ENCODE measurements around the gene GOLGA6L2.
"Not testable (repeated sequence)": the region's sequence is repeated elsewhere in the genome, so short reads cannot be mapped to it uniquely, and the experiment has no call there.

Gene GOLGA6L2

DNA sequence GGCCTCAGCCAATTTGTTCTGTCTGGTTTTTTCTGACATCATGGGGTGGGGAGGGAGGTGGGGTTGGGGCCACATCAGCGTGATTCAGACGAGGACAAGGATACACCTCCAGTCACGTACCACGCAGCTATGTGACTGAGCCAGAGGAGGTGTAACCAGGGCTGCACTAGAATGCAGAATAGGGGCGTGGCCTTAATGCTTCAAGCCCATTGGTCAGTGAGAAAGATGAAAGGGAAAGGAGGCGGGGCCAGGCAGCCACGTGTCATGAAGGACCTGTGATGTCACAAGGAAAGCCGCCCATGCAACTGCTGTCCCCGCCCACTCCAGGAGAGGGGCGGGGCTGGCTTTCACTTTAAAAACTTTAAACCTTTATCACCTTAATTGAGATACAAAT lies at the start of gene GOLGA6L2:
Gene GOLGA6L2, minus strand, starts transcription at position 137 of the 394 bp plus-strand sequence. Its CDS starts 62 bp downstream, at position 75.
- DNase-seq = no peak

GRCh38 chr15:23484870-23485269 lies 37.8 kb upstream of the GOLGA6L2 start:
- DNase-seq = no peak

DNA sequence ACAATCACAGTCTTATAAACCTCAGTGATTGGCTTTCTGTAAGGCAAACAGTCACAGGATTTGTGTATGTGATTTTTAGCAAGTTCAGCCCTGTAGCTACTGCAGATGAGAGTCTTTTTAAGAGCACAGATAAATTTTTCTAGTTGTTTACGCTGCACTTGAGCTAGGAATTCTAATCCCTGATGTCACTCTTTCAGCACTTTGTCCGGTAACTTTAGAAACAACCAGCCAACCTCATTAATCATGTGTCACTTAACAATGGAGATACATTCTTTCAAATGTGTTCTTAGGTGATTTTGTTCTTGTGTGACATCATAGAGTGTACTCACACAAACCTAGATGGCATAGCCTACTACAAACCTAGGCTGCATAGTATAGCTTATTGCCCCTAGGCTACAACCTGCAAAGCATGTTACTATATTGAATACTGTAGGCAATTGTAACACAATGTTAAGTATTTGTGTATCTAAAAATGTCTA lies 36.8 kb upstream of the GOLGA6L2 start:
- no peak for DNase-seq

GRCh38 chr15:23482764-23483489 lies 35.9 kb upstream of the GOLGA6L2 start:
- DNase-seq = no peak

DNA sequence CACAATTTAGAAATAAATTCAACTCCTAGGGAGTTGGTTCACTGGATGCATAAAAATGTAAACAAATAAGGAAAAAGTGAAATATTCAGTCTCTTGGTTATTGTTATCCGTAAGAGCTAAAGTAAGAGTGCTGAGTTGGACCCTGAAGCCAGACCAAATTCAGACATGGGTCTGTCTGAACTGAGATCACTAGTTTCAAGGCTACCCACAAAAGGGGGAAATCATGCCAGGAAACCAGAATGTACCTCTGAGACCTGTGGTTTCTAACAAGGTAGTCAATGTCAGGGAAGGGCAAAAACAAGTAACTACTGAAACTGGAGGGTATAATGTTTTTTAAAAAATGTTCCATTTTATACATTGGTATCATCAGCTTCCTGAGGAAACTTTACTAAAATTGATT lies 35.2 kb upstream of the GOLGA6L2 start:
- no peak for DNase-seq

GRCh38 chr15:23477920-23478319 lies 30.9 kb upstream of the GOLGA6L2 start:
- no peak for DNase-seq

- DNase-seq = no peak
These were observed 25.6 kb upstream of the GOLGA6L2 start for GRCh38 chr15:23472678-23473077.

DNA sequence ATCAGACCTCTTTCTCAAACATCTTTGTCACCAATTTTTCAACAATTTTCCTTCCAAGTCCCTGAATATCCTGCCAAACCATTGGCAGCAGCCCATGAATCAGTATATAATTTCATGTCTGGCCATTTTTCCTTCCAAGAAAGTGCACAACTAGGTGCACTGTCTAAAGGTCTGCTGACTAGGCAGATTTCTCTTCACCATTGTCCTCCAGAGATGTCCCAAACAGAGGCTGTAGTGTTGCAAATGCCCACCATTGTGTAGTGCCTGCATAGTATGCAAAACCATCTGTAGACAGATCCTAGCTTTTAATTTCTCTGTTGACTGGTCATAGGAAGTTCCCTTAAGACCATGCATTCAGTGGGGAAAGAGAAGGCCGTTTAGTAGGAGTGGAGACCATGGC lies 25.0 kb upstream of the GOLGA6L2 start:
- DNase-seq = no peak

GRCh38 chr15:23467110-23467600 lies 20.1 kb upstream of the GOLGA6L2 start:
- DNase-seq = peak; percentile 14

- DNase-seq = no peak
These were observed 10.8 kb upstream of the GOLGA6L2 start for GRCh38 chr15:23457890-23458289.

DNA sequence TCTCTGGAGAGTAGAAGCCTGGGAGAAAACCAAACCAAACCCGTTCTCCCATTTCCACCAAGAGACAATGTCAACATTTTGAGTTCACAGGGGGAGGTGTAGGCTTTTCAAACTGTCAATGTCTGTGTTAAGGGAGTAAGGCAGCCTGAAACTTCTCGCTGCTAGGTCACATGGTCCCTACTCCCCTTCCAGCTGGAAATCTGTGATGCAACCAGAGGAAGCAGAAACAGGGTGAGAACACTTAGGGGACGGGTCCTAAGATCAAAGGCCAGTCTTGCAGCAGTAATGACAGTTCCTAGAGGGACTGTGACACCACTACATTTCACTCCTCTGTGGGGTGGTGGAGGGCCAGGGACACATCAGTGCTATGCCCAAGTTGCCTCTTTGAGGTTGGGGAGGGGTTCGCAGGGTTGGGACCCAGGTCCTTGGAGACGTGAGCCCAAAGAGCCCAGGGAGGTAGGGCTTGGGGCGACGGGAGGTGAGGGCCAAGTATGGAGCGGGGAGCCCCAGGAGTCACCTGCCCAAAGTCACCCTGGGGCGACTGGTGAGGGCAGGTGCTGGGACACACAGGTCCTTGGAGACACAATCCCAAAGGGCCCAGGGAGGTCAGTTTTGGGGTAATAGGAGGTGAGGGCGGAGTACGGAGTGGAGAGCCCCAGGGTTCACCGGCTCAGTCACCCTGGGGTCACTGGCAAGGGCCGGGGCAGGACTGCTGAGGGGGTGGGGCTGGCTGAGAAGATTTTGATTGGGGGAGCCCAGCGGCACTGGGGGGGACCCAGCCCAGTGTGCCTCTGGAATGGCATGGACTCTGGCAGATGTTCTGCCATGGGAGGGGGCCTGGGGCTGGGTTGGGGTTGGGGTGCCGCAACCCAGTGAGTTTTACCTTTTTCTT lies 582 bp downstream of the GOLGA6L2 start:
- no peak for DNase-seq

GRCh38 chr15:23444269-23444668 lies 2.8 kb downstream of the GOLGA6L2 start:
- DNase-seq = no peak

- no peak for DNase-seq
These were observed 5.8 kb downstream of the GOLGA6L2 start for GRCh38 chr15:23441204-23441603.

DNA sequence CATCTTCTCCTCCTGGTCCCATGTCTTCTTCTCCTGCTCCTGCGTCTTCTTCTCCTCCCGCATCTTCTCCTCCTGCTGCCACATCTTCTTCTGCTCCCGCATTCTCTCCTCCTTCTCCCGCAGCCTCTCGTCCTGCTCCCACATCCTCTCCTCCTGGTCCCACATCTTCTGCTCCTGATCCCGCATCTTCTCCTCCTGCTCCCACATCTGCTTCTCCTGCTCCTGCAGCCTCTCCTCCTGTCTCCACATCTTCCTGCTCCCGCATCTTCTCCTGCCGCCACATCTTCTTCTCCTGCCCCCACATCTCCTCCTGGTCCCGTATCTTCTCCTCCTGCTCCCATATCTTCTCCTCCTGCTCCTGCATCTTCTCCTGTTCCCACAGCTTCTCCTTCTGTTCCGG lies 6.4 kb downstream of the GOLGA6L2 start:
- DNase-seq = no peak

GRCh38 chr15:23439513-23439912 lies 7.5 kb downstream of the GOLGA6L2 start:
- no peak for DNase-seq

DNA sequence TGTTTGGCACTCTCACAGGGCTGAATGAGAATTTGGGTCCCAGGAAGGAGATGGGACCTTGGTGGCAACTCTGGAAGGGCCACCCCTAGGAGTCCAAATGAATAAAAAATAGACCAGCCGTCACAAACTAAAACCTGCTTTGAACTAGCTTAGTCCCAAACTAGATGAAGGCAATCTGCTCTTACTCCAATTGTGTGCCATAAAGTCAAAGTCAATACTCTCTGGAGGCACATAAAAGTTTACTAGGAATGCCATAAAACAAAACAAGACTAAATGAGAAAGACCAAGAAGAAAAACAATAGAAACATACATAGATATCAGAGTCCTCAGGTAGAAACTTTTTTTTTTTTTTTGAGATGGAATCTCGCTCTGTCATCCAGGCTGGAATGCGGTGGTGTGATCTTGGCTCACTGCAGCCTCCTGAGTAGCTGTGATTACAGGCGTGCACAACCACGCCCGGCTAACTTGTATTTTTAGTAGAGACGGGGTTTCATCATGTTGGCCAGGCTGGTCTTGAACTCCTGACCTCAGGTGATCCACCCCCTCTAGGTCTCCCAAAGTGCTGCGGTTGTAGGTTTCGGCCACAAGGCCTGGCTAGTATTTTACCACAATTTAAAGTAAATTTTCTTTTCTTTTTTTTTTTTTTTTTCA lies 8.1 kb downstream of the GOLGA6L2 start:
- DNase-seq = no peak

GRCh38 chr15:23437673-23438072 lies 9.4 kb downstream of the GOLGA6L2 start:
- no peak for DNase-seq

DNA sequence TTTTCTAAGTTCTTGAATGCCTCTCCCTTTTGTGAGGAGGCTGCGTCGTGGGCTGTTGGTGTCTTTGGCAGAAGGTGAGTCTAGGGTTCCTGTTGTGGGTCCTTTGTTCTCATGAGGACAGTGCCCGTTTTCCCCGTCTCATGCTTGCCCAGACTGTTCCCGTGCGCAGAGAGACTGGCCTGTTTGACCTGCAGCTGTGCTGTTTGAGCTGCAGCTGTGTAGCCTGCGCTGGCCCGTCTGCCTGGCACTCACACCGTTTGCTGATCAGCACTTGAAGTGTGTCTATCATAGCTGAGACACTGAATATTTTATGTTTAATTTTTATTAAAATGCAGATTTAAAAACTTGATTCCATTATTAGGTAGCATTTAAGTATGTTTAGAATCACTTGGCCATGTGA lies 9.9 kb downstream of the GOLGA6L2 start:
- no peak for DNase-seq

- DNase-seq = no peak
These were observed 10.6 kb downstream of the GOLGA6L2 start for GRCh38 chr15:23436421-23436820.

DNA sequence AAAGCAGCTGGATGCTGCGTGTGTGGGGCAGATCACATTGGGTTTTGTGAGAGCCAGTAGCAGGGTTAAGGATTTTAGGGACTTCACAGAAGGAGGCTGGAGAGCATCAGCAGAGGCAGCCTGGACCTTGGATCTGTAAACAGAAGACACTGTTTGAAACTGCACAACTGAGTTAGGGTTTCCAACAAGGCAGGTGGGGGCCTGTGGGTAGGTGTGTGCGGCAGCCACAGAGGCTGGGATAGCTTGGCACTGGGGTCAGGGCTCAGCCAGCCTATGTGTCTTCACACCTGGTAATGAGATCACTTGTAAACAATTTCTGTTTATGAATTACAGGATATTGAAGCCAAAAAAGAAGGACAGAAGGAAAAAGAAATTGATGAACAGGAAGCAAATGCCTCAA lies 12.3 kb downstream of the GOLGA6L2 start:
- not testable (repeated sequence) for DNase-seq

- DNase-seq = not testable (repeated sequence)
These were observed 21.7 kb downstream of the GOLGA6L2 start for GRCh38 chr15:23425327-23425726.

DNA sequence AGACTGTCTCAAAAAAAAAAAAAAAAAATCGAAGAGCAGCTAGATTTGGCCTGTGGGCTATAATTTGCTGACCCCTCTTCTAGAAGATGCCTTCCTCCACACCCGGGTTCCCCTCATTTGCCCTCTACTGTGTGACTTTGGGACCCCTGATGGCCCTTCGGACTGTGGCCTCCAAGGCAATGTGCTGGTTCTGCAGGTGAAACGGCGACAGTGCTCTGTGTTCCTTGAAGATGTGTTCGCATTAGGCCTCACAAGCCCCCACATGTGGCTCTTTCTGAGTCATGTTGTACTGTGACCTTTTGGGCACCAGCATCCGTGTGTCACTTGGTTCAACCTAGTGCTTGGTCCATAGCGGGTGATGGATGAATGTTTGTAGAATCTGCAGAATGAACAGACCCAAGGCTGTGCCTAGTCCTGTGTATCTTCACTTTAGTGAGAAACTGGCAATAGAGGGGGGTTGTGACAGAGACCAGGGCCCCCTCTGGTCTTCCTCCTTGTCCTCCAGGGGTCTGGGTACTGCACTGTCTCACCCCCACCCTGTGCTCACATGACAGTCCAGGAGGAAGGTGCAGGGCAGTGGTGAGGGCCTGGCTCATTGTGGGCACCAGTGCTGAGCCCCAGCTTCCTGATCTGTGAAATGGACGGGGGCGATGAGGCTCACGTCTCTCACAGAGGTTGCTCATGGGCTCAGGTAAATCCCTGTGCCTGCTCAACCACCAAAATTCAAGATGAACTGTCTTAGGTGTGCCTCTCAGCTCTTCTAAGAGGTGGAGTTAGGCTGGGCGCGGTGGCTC lies 22.7 kb downstream of the GOLGA6L2 start:
- no peak for DNase-seq
